Fibroblast of mammary gland (primary cell): ENCODE results near the gene ACBD7.

ENCODE experiments used
- DNase-seq: peaks from one replicate; pipeline ENCODE4 v3.0.0-alpha.2; 2010; ENCODE audit warnings: low read depth
- H3K4me3 ChIP-seq: 2 replicates; pipeline ENCODE4 v1.5.1; 2011; ENCODE audit warnings: low read depth, mild to moderate bottlenecking, low read length, moderate library complexity; ENCODE audit not compliant: control insufficient read depth
- TF ChIP-seq, protein P1 (sequence below): conservative IDR thresholded peaks from 2 replicates; pipeline ENCODE4 v1.5.1; 2011; ENCODE audit warnings: low read depth, low read length, inconsistent platforms; ENCODE audit not compliant: control insufficient read depth, insufficient read depth

The ACBD7 gene

DNA sequence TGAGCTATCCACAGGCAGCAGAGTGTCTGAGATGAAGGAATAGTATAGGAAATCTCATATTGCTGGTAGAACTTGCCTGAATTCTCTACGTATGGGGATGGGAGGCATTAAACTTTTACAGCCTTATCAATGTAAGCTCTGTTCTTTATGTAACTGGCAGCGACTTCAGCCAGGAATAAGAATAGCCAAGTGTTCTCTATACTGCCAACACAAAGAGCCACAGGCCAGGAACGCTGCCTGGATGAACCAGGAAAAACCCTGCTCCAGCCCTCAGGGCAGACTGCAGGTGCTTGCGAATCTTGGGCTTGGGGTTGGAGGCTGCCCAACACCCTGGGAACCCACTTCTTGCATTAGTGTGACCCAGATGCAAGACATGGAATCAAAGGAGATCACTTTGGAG lies 50.9 kb downstream of the ACBD7 start:
- no peak for DNase-seq
- TF ChIP-seq, protein P1, sequence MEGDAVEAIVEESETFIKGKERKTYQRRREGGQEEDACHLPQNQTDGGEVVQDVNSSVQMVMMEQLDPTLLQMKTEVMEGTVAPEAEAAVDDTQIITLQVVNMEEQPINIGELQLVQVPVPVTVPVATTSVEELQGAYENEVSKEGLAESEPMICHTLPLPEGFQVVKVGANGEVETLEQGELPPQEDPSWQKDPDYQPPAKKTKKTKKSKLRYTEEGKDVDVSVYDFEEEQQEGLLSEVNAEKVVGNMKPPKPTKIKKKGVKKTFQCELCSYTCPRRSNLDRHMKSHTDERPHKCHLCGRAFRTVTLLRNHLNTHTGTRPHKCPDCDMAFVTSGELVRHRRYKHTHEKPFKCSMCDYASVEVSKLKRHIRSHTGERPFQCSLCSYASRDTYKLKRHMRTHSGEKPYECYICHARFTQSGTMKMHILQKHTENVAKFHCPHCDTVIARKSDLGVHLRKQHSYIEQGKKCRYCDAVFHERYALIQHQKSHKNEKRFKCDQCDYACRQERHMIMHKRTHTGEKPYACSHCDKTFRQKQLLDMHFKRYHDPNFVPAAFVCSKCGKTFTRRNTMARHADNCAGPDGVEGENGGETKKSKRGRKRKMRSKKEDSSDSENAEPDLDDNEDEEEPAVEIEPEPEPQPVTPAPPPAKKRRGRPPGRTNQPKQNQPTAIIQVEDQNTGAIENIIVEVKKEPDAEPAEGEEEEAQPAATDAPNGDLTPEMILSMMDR = no peak
- H3K4me3 ChIP-seq = no peak overlapping the region

- DNase-seq = peak; percentile 31
- H3K4me3 ChIP-seq = no peak overlapping the region
- TF ChIP-seq, protein P1 = no peak
These were observed 52.9 kb downstream of the ACBD7 start for GRCh38 chr10:15035385-15036301.

GRCh38 chr10:15027741-15028140 lies 60.8 kb downstream of the ACBD7 start:
- H3K4me3 ChIP-seq = no peak overlapping the region
- no peak for DNase-seq
- TF ChIP-seq, protein P1 = no peak
